ENCODE data around the gene PSKH1. TPM values are rescaled to one million over a fixed set of nuclear protein-coding genes. Genes with fewer than 3 reads are reported as not detected.

Gene PSKH1
- polyA plus RNA-seq, 1 donor (not counting 4 experiments of a cell fraction or from before 2014, with no cell fraction given): 10.7 TPM

- Histone ChIP-seq H3K27me3 (ENCODE audit: control insufficient read depth, extremely low read depth, insufficient read depth, low read length) (no peaks in the 10 kb centered on the region), H3K9me1 (ENCODE audit: control insufficient read depth, extremely low read depth, insufficient read depth, low read length) (peaks cover 6% of the 10 kb centered on the region), H4K20me1 (ENCODE audit: control insufficient read depth, extremely low read depth, insufficient read depth, low read length) (peaks cover 2% of the 10 kb centered on the region), H3K9me3 (ENCODE audit: control insufficient read depth, low read depth, low read length) (no peaks in the 10 kb centered on the region), H3K27ac (ENCODE audit: control insufficient read depth, insufficient read depth, low read length) (peak overlapping the region; percentile 97), H3K4me2 (ENCODE audit: control insufficient read depth, extremely low read depth, insufficient read depth, low read depth, low read length) (peak overlapping the region; percentile 88), H3K79me2 (ENCODE audit: control insufficient read depth, insufficient read depth, low read length) (peaks cover 62% of the 10 kb centered on the region), H3K9ac (ENCODE audit: control insufficient read depth, extremely low read depth, insufficient read depth, low read length) (peak overlapping the region; percentile 100), H2AFZ (ENCODE audit: control insufficient read depth, low read length) (peak overlapping the region; percentile 82), H3K36me3 (ENCODE audit: control insufficient read depth in 2 of 2, extremely low read depth in 1 of 2, insufficient read depth in 2 of 2, low read length in 2 of 2) (peaks cover 6 to 8% of the 10 kb centered on the region in 2 experiments), H3K4me1 (ENCODE audit: control insufficient read depth, extremely low read depth, insufficient read depth, low read length) (peaks cover 53% of the 10 kb centered on the region), H3K4me3 (ENCODE audit: control insufficient read depth in 2 of 3, extremely low read depth in 1 of 3, insufficient read depth in 2 of 3, low read depth in 1 of 3, low read length in 3 of 3) (peak overlapping the region; percentile 92 to 97 (median 97))
- DNase-seq (ENCODE audit: low read depth, low spot score) (no peak), FAIRE-seq (no peak)
- dilution Hi-C loops (cut with MboI; ENCODE audit: extremely low pct_ligation_motif_present, low sequenced_read_pairs): no loop called here
- TF ChIP-seq CTCF (optimal IDR thresholded peaks at IDR 0.05 in 1 of 3, IDR thresholded peaks at IDR 0.05 in 1 of 3, conservative IDR thresholded peaks at IDR 0.05 in 1 of 3; ENCODE audit: extremely low read depth in 1 of 3, insufficient read depth in 2 of 3, low read length in 3 of 3) (no peak), EZH2 (IDR thresholded peaks at IDR 0.05; ENCODE audit: low read length) (no peak)
These were observed 47.1 kb upstream of the PSKH1 start for GRCh38 chr16:67846063-67846319.

- Histone ChIP-seq H3K27me3 (ENCODE audit: control insufficient read depth, extremely low read depth, insufficient read depth, low read length) (no peaks in the 10 kb centered on the region), H4K20me1 (ENCODE audit: control insufficient read depth, extremely low read depth, insufficient read depth, low read length) (peaks cover 2% of the 10 kb centered on the region), H3K9me1 (ENCODE audit: control insufficient read depth, extremely low read depth, insufficient read depth, low read length) (peaks cover 6% of the 10 kb centered on the region), H2AFZ (ENCODE audit: control insufficient read depth, low read length) (peak within 1 kb of the TSS; percentile 82), H3K27ac (ENCODE audit: control insufficient read depth, insufficient read depth, low read length) (peak within 1 kb of the TSS; percentile 97), H3K4me1 (ENCODE audit: control insufficient read depth, extremely low read depth, insufficient read depth, low read length) (peaks cover 49% of the 10 kb centered on the region), H3K9ac (ENCODE audit: control insufficient read depth, extremely low read depth, insufficient read depth, low read length) (peak within 1 kb of the TSS; percentile 100), H3K79me2 (ENCODE audit: control insufficient read depth, insufficient read depth, low read length) (peaks cover 67% of the 10 kb centered on the region), H3K4me3 (ENCODE audit: control insufficient read depth in 2 of 3, extremely low read depth in 1 of 3, insufficient read depth in 2 of 3, low read depth in 1 of 3, low read length in 3 of 3) (peak within 1 kb of the TSS; percentile 92 to 97 (median 97)), H3K4me2 (ENCODE audit: control insufficient read depth, extremely low read depth, insufficient read depth, low read depth, low read length) (peak within 1 kb of the TSS; percentile 98), H3K36me3 (ENCODE audit: control insufficient read depth in 2 of 2, extremely low read depth in 1 of 2, insufficient read depth in 2 of 2, low read length in 2 of 2) (peaks cover 6 to 8% of the 10 kb centered on the region in 2 experiments), H3K9me3 (ENCODE audit: control insufficient read depth, low read depth, low read length) (no peaks in the 10 kb centered on the region)
- DNase-seq (ENCODE audit: low read depth, low spot score) (no peak), FAIRE-seq (no peak)
- no peak for TF ChIP-seq CTCF (optimal IDR thresholded peaks at IDR 0.05 in 1 of 3, IDR thresholded peaks at IDR 0.05 in 1 of 3, conservative IDR thresholded peaks at IDR 0.05 in 1 of 3; ENCODE audit: extremely low read depth in 1 of 3, insufficient read depth in 2 of 3, low read length in 3 of 3)
- no peak for TF ChIP-seq EZH2 (IDR thresholded peaks at IDR 0.05; ENCODE audit: low read length)
- dilution Hi-C loops (cut with MboI; ENCODE audit: extremely low pct_ligation_motif_present, low sequenced_read_pairs): no loop called here
These were observed 46.6 kb upstream of the PSKH1 start, which contains the start of gene NUTF2 for GRCh38 chr16:67846320-67847063. NUTF2 (plus strand) TSS chr16:67846933; CDS start chr16:67865131, 18,198 bp downstream.

Data from keratinocyte (primary cell).